GM19452 (cell line): ENCODE measurements around the gene MTPN.
A peak's percentile ranks its signal among the peaks of the same experiment; 100 is the strongest.

Experiments used
- ATAC-seq: cut with Tn5 transposase; IDR thresholded peaks from one replicate; pipeline ENCODE4 v1.9.1; 2021; ENCODE audit not compliant: unreplicated experiment

MTPN gene

GRCh38 chr7:135977007-135977741, at the start of gene MTPN:
Gene MTPN, minus strand, starts transcription at chr7:135977359. Its CDS starts 259 bp downstream, at chr7:135977100.
- peak; percentile 53 for ATAC-seq

GRCh38 chr7:136026209-136026608, 49.0 kb upstream of the MTPN start:
- no peak for ATAC-seq

GRCh38 chr7:136023134-136023869, 46.1 kb upstream of the MTPN start:
- ATAC-seq: no peak

- no peak for ATAC-seq
Observed at GRCh38 chr7:136020556-136020955, 43.4 kb upstream of the MTPN start.

- ATAC-seq: no peak
Observed at GRCh38 chr7:136018104-136018503, 40.9 kb upstream of the MTPN start.

- ATAC-seq: no peak
Observed at GRCh38 chr7:136016649-136017395, 39.7 kb upstream of the MTPN start.

GRCh38 chr7:136015638-136016037, 38.5 kb upstream of the MTPN start:
- no peak for ATAC-seq

- no peak for ATAC-seq
Observed at GRCh38 chr7:136014659-136015058, 37.5 kb upstream of the MTPN start.

- no peak for ATAC-seq
Observed at GRCh38 chr7:136012238-136012637, 35.1 kb upstream of the MTPN start.

GRCh38 chr7:136009488-136010079, 32.4 kb upstream of the MTPN start:
- ATAC-seq: no peak

- ATAC-seq: no peak
Observed at GRCh38 chr7:136006208-136006607, 29.0 kb upstream of the MTPN start.

- no peak for ATAC-seq
Observed at GRCh38 chr7:136004083-136004482, 26.9 kb upstream of the MTPN start.

- no peak for ATAC-seq
Observed at GRCh38 chr7:136002802-136003201, 25.6 kb upstream of the MTPN start.

- no peak for ATAC-seq
Observed at GRCh38 chr7:136000288-136000913, 23.2 kb upstream of the MTPN start.

GRCh38 chr7:135998081-135998480, 20.9 kb upstream of the MTPN start:
- no peak for ATAC-seq

GRCh38 chr7:135995748-135996147, 18.6 kb upstream of the MTPN start:
- no peak for ATAC-seq

- ATAC-seq: no peak
Observed at GRCh38 chr7:135994466-135995205, 17.5 kb upstream of the MTPN start.

- peak; percentile 61 for ATAC-seq
Observed at GRCh38 chr7:135993950-135994349, 16.8 kb upstream of the MTPN start.

- no peak for ATAC-seq
Observed at GRCh38 chr7:135991906-135992305, 14.7 kb upstream of the MTPN start.

- no peak for ATAC-seq
Observed at GRCh38 chr7:135991322-135991721, 14.2 kb upstream of the MTPN start.
